Measurements from ENCODE around the gene SEMA4A.
"Not testable (repeated sequence)": the region's sequence is repeated elsewhere in the genome, so short reads cannot be mapped to it uniquely, and the experiment has no call there.

DNA sequence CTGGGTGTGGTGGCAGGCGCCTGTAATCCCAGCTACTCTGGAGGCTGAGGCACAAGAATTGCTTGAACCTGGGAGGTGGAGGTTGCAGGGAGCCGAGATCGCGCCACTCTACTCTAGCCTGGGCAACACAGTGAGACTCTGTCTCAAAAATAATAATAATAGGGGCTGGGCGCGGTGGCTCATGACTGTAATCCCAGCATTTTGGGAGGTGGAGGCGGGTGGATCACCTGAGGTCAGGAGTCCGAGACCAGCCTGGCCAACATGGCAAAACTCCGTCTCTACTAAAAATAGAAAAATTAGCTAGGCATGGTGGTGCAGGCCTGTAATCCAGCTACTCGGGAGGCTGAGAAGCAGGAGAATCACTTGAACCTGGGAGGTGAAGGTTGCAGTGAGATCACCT lies 27.8 kb upstream of the SEMA4A start:
- TF ChIP-seq POLR2A (IDR thresholded peaks at IDR 0.05), result not testable (repeated sequence)
- TF ChIP-seq, protein P1, sequence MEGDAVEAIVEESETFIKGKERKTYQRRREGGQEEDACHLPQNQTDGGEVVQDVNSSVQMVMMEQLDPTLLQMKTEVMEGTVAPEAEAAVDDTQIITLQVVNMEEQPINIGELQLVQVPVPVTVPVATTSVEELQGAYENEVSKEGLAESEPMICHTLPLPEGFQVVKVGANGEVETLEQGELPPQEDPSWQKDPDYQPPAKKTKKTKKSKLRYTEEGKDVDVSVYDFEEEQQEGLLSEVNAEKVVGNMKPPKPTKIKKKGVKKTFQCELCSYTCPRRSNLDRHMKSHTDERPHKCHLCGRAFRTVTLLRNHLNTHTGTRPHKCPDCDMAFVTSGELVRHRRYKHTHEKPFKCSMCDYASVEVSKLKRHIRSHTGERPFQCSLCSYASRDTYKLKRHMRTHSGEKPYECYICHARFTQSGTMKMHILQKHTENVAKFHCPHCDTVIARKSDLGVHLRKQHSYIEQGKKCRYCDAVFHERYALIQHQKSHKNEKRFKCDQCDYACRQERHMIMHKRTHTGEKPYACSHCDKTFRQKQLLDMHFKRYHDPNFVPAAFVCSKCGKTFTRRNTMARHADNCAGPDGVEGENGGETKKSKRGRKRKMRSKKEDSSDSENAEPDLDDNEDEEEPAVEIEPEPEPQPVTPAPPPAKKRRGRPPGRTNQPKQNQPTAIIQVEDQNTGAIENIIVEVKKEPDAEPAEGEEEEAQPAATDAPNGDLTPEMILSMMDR (IDR thresholded peaks at IDR 0.05), result not testable (repeated sequence)

Data from uterus (tissue), 2 donors.